ENCODE results near the gene ALKBH8.

- TF ChIP-seq CTCF (IDR thresholded peaks at IDR 0.05; ENCODE audit: low read length), result no peak
- no peak for TF ChIP-seq EZH2 (IDR thresholded peaks at IDR 0.05; ENCODE audit: borderline replicate concordance, low read length)
These were observed 57.2 kb downstream of the ALKBH8 start for GRCh38 chr11:107508201-107508857.
